SK-N-SH (cell line): Measurements from ENCODE around the gene ZBTB47.

ENCODE experiments used
- FOXM1 ChIP-seq: IDR thresholded peaks from 2 replicates; pipeline ENCODE4 v1.4.0; 2012; ENCODE audit warnings: low read depth, mild to moderate bottlenecking
- GATA2 ChIP-seq: sonication (generic); formaldehyde crosslinking; IDR thresholded peaks from 2 replicates; pipeline ENCODE4 v1.5.0; 2020; ENCODE audit warnings: mild to moderate bottlenecking, missing genetic modification reagents
- MXI1 ChIP-seq: IDR thresholded peaks from 2 replicates; pipeline ENCODE4 v1.6.1; 2012; ENCODE audit warnings: mild to moderate bottlenecking, low read depth, low read length, improper control_type of control experiment
- RCOR1 ChIP-seq: fragments of 150-350 bp; IDR thresholded peaks from 2 replicates; pipeline ENCODE4 v1.6.1; 2017; ENCODE audit warnings: antibody characterized with exemption, low read length
- TAF1 ChIP-seq: IDR thresholded peaks from 2 replicates; pipeline ENCODE4 v1.6.1; 2012; ENCODE audit warnings: low read depth, mild to moderate bottlenecking, low read length, moderate library complexity, borderline replicate concordance
- TF ChIP-seq, protein P1 (sequence below): IDR thresholded peaks from 2 replicates; pipeline ENCODE4 v1.4.0; 2012; ENCODE audit warnings: low read depth
- TF ChIP-seq, protein P2 (sequence below): fragments of 200-600 bp; sonication (generic); IDR thresholded peaks from 2 replicates; pipeline ENCODE4 v1.6.1; 2017; ENCODE audit warnings: antibody characterized with exemption, mild to moderate bottlenecking, moderate library complexity
- TF ChIP-seq, protein P3 (sequence below): IDR thresholded peaks from 2 replicates; pipeline ENCODE4 v1.6.1; 2012; ENCODE audit warnings: mild to moderate bottlenecking, low read depth, low read length, moderate library complexity

DNA sequence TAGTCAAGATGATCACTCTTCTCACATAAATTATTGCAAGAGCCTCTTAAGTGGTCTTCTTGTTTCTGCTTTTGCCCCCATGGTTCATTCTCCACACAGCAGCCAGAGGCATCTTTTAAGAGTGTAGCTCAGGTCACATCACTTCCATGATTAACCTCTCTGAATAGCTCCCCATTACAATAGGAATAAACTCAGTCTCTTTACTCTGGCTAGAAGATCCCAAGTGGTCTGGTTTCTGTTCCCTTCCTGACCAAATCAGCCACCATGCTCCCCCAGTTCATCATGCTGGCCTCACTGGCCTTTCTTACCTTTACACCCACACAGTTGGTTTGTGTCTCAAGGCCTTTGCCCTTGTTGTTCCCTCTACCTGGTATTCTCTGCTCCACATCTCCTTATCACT lies 40.9 kb downstream of the ZBTB47 start:
- no peak for TF ChIP-seq TAF1
- TF ChIP-seq FOXM1: no peak
- TF ChIP-seq, protein P1, sequence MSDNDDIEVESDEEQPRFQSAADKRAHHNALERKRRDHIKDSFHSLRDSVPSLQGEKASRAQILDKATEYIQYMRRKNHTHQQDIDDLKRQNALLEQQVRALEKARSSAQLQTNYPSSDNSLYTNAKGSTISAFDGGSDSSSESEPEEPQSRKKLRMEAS: no peak
- TF ChIP-seq MXI1: no peak
- TF ChIP-seq, protein P2, sequence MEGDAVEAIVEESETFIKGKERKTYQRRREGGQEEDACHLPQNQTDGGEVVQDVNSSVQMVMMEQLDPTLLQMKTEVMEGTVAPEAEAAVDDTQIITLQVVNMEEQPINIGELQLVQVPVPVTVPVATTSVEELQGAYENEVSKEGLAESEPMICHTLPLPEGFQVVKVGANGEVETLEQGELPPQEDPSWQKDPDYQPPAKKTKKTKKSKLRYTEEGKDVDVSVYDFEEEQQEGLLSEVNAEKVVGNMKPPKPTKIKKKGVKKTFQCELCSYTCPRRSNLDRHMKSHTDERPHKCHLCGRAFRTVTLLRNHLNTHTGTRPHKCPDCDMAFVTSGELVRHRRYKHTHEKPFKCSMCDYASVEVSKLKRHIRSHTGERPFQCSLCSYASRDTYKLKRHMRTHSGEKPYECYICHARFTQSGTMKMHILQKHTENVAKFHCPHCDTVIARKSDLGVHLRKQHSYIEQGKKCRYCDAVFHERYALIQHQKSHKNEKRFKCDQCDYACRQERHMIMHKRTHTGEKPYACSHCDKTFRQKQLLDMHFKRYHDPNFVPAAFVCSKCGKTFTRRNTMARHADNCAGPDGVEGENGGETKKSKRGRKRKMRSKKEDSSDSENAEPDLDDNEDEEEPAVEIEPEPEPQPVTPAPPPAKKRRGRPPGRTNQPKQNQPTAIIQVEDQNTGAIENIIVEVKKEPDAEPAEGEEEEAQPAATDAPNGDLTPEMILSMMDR: no peak
- TF ChIP-seq GATA2 (CRISPR knock-in tag): no peak
- no peak for TF ChIP-seq RCOR1
- TF ChIP-seq, protein P3, sequence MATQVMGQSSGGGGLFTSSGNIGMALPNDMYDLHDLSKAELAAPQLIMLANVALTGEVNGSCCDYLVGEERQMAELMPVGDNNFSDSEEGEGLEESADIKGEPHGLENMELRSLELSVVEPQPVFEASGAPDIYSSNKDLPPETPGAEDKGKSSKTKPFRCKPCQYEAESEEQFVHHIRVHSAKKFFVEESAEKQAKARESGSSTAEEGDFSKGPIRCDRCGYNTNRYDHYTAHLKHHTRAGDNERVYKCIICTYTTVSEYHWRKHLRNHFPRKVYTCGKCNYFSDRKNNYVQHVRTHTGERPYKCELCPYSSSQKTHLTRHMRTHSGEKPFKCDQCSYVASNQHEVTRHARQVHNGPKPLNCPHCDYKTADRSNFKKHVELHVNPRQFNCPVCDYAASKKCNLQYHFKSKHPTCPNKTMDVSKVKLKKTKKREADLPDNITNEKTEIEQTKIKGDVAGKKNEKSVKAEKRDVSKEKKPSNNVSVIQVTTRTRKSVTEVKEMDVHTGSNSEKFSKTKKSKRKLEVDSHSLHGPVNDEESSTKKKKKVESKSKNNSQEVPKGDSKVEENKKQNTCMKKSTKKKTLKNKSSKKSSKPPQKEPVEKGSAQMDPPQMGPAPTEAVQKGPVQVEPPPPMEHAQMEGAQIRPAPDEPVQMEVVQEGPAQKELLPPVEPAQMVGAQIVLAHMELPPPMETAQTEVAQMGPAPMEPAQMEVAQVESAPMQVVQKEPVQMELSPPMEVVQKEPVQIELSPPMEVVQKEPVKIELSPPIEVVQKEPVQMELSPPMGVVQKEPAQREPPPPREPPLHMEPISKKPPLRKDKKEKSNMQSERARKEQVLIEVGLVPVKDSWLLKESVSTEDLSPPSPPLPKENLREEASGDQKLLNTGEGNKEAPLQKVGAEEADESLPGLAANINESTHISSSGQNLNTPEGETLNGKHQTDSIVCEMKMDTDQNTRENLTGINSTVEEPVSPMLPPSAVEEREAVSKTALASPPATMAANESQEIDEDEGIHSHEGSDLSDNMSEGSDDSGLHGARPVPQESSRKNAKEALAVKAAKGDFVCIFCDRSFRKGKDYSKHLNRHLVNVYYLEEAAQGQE: no peak
